Measurements from ENCODE around the gene HIGD1B.
"Not testable (repeated sequence)": the region's sequence is repeated elsewhere in the genome, so short reads cannot be mapped to it uniquely, and the experiment has no call there.

The HIGD1B gene

DNA sequence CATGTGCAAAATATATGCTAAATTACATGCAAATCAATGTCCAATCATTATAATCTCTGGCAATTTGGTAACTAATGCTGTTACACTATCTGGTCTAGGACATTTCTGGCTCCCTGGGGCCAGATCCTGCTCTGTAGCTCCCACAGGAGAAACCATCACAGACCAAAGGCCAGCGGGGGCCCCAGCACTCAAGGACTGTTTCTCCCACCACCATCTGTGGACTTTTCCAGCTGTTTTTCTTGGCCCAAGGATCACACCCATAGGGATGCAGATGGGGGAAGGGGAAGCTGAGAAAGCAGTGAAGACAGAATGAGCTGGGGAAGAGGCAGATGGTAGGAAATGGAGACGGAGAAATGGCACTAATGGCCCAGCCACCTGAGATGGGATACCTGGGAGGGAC is at the start of gene HIGD1B:
Gene HIGD1B (plus strand): TSS at position 298 of the 400 bp plus-strand sequence. CDS start 270 bp downstream, outside the sequence.
- no peak for DNase-seq

GRCh38 chr17:44798356-44798755 is 49.3 kb upstream of the HIGD1B start:
- no peak for DNase-seq

DNA sequence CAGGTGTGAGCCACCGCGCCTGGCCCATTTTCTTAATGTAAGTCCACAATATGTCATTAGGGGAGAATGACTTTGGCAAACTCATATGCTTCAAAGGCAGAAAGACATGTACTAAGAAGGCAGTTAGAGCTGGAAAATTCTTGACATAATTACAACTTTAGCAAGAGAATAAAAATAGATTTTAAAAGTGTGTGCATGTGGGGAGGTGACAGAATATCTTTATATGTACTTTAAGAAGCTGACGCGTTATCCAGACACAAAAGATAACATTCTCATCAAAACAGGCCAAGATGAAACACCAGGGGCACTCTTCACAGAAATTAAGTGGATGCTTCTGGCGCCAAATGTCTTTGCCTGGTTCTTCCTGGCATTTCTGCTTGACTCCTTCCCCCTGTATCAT is 45.8 kb upstream of the HIGD1B start:
- no peak for DNase-seq

DNA sequence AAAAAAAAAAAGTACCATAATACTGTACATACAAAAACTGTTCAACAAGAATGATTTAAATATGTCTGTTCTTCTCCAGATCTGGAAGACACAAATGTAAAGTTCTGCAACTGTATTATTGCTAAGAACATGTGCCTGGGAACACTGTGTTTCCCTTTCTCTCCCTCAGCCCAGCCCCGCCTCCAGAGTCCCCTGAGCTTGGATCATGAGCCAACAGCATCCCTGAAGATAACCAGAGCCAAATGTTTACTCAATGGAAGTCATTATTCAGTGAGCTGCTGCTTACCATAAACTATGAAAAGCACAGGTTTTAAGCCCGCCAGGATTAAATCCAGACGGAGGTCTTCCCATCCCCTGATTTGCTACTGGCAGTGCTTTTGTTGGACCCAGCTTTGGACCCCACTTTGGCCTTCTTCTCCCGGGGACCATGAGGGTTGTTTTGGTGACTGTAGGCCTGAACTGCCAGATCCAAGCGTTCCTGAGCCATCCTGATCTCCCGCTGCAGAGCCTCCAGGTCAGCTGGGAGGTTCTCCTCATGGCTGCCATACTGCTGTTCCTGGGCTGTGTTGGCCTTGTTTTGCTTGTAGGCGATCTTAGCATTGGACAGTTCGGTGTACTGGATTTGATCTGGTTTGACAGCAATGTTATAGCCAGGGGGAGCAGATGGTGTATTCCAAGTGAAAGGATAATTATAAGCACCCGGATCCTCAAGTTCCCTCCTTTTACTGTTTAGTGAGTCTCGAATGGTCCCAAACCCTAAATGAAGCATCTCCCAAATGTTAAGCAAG is 43.2 kb upstream of the HIGD1B start:
- DNase-seq: no peak

- DNase-seq: no peak
These were observed 40.4 kb upstream of the HIGD1B start for GRCh38 chr17:44807093-44807816.

GRCh38 chr17:44807817-44808155 is 39.9 kb upstream of the HIGD1B start:
- DNase-seq: no peak

DNA sequence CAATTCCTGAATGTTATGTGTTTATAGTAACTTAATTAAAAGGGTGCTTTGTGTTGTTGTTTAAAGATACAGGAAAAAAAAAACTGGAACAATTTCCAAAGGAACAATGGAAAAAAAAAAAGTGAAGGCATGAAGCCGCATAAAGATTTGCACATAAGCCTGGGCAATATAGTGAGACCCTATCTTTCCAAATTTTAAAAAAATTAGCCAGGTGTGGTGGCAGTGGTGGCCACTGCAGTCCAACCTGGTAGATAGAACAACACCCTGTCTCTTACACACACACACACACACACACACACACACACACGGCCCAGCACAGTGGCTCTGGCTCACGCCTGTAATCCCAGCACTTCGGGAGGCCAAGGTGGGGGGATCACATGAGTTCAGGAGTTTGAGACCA is 39.5 kb upstream of the HIGD1B start:
- DNase-seq: no peak

DNA sequence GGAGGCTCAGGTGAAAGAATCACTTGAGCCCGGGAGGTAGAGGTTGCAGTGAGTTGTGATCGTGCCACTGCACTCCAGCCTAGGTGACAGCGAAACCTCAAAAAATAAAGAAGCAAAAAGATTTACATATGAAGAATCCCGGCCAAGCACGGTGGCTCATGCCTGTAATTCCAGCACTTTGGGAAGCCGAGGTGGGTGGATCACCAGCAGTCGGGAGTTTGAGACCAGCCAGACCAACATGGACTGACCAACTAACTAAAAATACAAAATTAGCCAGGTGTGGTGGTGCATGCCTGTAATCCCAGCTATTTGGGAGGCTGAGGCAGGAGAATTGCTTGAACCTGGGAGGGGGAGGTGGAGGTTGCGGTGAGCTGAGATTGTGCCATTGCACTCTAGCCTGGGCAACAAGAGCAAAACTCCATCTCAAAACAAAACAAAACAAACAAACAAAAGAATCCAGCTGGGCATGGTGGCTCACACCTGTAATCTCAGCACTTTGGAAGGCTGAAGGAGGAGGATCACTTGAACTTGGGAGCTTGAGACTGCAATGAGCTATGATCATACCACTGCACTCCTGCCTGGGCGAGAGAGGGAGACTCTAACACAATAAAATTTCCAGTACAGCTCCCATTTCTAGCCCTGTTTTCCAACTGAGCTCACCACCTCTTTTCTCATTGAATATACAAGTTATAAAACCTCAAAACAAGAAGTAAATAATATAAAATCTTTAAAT is 38.9 kb upstream of the HIGD1B start:
- not testable (repeated sequence) for DNase-seq

GRCh38 chr17:44812263-44812662 is 35.4 kb upstream of the HIGD1B start:
- no peak for DNase-seq

DNA sequence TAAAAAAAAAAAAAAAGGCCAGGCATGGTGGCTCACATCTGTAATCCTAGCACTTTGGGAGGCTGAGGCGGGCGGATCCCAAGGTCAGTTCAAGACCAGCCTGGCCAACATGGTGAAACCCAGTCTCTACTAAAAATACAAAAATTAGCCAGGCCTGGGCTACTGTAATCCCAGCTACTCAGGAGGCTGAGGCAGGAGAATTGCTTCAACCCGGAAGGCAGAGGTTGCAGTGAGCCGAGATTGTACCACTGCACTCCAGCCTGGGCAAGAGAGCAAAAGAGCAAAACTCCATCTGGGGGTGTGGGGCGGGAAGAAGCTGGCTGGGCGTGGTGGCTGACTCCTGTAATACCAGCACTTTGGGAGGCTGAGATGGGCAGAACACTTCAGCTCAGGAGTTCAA is 29.2 kb upstream of the HIGD1B start:
- not testable (repeated sequence) for DNase-seq

DNA sequence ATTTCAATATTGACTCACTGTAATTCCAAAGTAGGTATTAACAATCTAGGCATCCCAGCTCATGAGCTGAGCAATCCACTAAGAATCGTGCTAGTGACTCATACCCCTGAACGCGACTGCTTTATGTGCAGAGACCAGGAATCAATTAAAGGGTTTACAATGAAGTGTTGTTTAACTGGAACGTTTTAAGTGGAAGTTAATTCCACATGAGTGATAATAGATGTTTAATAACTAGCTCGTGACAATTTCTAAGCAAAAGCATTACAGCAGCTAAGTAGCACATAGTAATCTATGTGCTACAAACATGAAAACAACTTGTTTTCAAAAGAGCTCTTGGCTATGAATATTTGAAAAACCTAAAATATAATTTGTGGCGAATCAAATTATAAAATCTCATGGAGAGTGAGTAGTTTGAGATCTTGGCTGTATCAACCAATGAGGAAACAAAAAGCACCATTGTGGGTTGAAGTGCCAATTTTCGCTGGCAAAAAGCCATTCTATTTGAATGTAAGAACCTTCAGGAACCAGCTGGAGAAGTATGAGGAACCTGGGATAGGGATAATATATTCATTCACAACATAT is 27.0 kb upstream of the HIGD1B start:
- DNase-seq: peak; percentile 78

DNA sequence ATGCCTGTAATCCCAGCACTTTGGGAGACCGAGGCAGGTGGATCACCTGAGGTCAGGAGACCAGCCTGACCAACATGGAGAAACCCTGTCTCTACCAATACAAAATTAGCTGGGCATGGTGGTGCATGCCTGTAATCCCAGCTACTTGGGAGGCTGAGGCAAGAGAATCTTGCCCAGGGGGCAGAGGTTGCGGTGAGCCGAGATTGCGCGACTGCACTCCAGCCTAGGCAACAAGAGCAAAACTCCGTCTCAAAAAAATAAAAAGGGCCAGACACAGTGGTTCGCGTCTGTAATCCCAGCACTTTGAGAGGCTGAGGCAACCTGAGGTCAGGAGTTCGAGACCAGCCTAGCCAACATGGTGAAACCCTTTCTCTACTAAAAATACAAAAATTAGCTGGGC is 22.4 kb upstream of the HIGD1B start:
- DNase-seq: not testable (repeated sequence)

GRCh38 chr17:44826123-44826790 is 21.4 kb upstream of the HIGD1B start:
- DNase-seq: no peak

- DNase-seq: no peak
These were observed 19.8 kb upstream of the HIGD1B start for GRCh38 chr17:44827863-44828262.

DNA sequence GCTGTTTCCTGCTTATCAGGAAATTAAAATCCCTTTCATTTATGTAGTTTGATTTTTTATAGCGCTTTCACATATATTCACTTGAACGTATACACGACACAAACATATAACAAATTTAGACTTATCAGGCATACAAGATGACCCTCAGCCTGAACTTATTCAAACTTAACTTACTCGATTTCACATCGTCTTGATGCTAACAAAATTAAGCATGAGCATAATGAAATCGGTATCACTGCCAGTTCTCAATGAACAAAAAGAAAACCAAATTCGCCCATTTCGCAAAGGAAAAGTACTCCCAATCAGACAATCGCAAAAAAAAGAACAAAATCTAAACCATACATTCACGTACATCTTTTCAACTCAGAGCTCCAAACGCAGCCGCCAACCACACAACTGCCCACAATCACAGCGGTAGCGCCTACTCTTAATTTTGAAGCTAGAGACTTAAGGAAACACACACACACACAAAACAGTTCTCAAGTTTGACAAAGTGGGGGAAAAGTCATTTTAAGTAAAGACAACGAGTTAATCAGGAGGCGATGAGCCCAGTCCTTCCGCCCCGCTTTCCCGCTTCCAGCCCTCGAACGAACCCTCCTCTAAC is 18.7 kb upstream of the HIGD1B start:
- DNase-seq: no peak

DNA sequence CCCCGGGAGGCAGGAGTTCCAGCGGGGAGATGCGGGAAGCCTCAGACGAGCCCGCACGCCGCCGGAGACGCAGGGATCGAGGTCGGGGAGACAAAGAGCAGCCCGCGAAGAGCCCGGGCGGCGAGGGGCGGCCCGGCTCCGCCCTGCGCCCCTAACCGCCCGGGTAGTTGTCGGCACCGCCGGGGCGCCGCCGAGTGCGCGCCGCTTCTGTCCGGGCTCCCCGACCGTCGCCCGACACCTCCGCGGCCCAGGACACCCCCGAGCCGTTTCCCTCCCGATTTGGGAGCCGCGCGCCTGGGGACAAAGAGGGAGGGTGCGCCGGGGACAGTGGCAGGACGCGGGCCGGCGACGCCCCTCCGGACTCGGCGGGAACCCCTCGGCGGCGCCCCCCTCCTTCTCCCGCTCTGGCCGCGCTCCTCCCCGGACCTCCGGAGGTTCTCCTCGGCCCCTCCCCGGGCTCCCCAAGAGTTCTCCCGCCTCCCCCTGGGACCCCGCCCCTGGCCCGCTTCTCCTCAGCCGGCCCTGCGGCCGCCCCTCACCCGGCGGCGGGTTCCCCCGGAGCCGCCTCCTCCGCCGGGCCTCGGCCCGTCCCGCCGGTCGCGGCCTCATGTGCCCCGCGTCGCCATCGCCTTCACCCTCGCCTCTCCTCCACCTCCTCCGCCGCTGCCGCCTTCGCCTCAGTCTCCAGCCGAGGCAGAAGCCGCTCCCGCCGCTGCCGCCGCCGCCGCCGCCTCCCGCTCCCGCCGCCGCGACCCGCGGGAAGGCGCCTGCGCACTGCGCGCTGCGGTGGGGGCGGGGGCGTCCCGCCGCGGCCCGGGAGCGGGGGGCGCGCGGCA is 17.9 kb upstream of the HIGD1B start, which contains the start of gene GJC1:
Gene GJC1 (minus strand): TSS at position 765 of the 836 bp plus-strand sequence. CDS start 24,470 bp downstream, outside the sequence.
- peak; percentile 75 for DNase-seq

DNA sequence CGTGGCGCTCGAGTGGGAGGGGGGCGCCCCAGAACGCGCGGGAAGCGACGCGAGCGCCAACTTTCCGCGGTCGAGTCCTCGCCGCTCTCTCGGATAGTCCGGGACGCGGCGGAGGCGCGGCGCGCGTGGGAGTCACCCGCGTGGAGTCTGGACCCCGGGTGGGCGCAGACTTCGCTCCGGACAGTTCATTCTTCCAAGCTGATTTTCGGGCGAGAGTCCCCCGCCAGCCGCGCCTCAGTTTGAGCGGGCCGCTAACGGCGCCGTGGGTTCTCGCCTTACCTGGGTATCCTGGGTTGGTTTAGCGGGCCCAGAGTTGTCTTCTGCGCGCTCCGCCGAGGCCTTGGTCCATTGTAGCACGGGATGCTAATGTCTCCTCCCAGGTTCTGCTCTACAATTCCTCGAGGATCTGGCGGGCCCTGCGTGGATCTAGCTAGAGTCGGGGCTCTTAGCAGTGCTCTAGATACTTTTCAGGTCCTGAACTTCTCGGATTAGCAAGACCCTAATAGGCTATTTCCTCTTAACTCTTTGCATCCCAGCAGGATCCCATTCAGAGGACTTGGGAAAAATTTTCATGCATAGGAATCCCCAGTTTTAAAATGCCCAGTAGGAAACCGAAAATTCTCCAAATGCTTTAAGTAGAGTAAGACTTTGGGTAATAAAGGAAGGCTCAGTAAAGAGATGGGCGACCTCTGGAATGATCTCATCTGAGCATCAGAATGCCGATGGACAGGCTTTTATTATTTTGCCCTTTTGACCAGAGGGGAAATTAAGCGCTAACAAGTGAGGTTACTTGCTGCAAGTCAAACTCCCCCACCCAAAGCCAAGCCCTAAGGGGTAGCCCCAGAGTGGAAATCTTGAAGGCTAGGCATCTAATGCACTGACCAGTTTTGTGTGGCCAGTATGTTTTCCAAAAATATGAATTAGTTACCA is 17.1 kb upstream of the HIGD1B start:
- DNase-seq: peak; percentile 80

DNA sequence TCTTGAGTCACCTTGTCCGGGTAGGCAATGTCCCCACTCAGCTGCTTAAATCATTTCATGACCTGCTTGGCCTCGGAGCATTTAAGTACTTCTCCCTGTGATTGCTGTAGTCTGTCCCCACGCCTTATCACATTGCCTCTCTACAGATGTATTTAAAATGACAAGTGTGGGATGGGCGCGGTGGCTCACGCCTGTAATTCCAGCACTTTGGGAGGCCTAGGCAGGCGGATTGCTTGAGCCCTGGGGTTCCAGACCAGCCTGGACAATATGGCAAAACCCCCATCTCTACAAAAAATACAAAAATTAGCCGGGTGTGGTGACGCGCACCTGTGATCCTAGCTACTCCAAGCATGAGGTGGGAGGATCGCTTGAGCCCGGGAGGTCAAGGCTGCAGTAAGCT is 16.3 kb upstream of the HIGD1B start:
- no peak for DNase-seq

- peak; percentile 76 for DNase-seq
These were observed 14.9 kb upstream of the HIGD1B start for GRCh38 chr17:44832805-44833204.

DNA sequence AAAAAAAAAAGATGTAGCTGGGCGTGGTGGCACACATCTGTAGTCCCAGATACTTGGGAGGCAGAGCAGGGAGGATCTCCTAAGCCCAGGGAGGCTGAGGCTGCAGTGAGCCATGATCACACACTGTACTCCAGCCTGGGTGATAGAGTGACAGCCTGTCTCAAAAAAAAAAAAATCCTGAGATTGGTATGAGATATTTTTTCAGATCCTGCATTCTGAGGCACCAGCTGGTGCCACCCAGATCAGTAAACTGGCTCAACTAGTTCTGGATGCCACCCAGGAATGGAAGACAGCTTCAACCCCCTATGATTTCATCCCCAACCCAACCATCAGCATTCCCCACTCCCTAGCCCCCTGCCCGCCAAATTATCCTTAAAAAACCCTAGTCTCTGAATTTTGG is 10.5 kb upstream of the HIGD1B start:
- DNase-seq: no peak

Measured in islet precursor cell (in vitro differentiated cells).